ENCODE measurements around the gene STK16.

GRCh38 chr2:219285373-219285735, 40.1 kb downstream of the STK16 start:
- no peak for TF ChIP-seq POLR2A (IDR thresholded peaks at IDR 0.05)
- TF ChIP-seq, protein P1, sequence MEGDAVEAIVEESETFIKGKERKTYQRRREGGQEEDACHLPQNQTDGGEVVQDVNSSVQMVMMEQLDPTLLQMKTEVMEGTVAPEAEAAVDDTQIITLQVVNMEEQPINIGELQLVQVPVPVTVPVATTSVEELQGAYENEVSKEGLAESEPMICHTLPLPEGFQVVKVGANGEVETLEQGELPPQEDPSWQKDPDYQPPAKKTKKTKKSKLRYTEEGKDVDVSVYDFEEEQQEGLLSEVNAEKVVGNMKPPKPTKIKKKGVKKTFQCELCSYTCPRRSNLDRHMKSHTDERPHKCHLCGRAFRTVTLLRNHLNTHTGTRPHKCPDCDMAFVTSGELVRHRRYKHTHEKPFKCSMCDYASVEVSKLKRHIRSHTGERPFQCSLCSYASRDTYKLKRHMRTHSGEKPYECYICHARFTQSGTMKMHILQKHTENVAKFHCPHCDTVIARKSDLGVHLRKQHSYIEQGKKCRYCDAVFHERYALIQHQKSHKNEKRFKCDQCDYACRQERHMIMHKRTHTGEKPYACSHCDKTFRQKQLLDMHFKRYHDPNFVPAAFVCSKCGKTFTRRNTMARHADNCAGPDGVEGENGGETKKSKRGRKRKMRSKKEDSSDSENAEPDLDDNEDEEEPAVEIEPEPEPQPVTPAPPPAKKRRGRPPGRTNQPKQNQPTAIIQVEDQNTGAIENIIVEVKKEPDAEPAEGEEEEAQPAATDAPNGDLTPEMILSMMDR (IDR thresholded peaks at IDR 0.05 in 4 of 5, conservative IDR thresholded peaks at IDR 0.05 in 1 of 5): no peak
